BE2C (cell line): ENCODE results near the gene SIX1. TPM values are rescaled to one million over a fixed set of nuclear protein-coding genes. Genes with fewer than 3 reads are reported as not detected.

Experiments
- DNase-seq: peaks from one replicate; pipeline ENCODE4 v3.0.0-alpha.2; 2020
- H3K27me3 ChIP-seq: fragments of 250-450 bp; sonication (Bioruptor Pico); 2 replicates; pipeline ENCODE4 v1.5.1; 2020; ENCODE audit warnings: mild to moderate bottlenecking
- H3K36me3 ChIP-seq: fragments of 250-450 bp; sonication (Bioruptor Pico); 2 replicates; pipeline ENCODE4 v1.5.1; 2020; ENCODE audit warnings: mild to moderate bottlenecking
- H3K4me1 ChIP-seq: fragments of 250-450 bp; sonication (Bioruptor Pico); 2 replicates; pipeline ENCODE4 v1.5.1; 2020
- H3K4me3 ChIP-seq: 2 replicates; pipeline ENCODE4 v1.5.1; 2011; ENCODE audit warnings: low read depth, low read length
- H3K9me3 ChIP-seq: fragments of 250-450 bp; sonication (Bioruptor Pico); 2 replicates; pipeline ENCODE4 v1.5.1; 2020
- CTCF ChIP-seq: IDR thresholded peaks from 2 replicates; pipeline ENCODE4 v1.5.1; 2012; ENCODE audit warnings: mild to moderate bottlenecking, low read depth, low read length
- polyA plus RNA-seq: library from polyadenylated mRNA; unstranded; fragments of >200 nt; gene quantifications from one replicate; pipeline ENCODE4 v1.2.1, GENCODE V29; 2012; ENCODE audit warnings: low read depth, missing spikeins; ENCODE audit not compliant: insufficient read length, insufficient read depth

Gene SIX1
- not detected for polyA plus RNA-seq

GRCh38 chr14:60648934-60649874 lies at the start of gene SIX1:
Gene SIX1, minus strand, starts transcription at chr14:60649477. Its CDS starts 288 bp downstream, at chr14:60649189.
- peak; percentile 84 for DNase-seq
- Histone ChIP-seq H3K9me3 (no peaks in the 10 kb centered on the region), H3K4me1 (no peaks in the 10 kb centered on the region; the same call in 1 of the 2 replicates), H3K36me3 (no peaks in the 10 kb centered on the region), H3K27me3 (peaks cover 100% of the 10 kb centered on the region), H3K4me3 (peak within 1 kb of the TSS; percentile 61)
- no peak for TF ChIP-seq CTCF

- TF ChIP-seq CTCF: no peak
- no peak for DNase-seq
- Histone ChIP-seq H3K4me1 (no peaks in the 10 kb centered on the region), H3K36me3 (no peaks in the 10 kb centered on the region), H3K9me3 (no peaks in the 10 kb centered on the region), H3K4me3 (no peak overlapping the region), H3K27me3 (peaks cover 4% of the 10 kb centered on the region)
Measured at GRCh38 chr14:60695327-60695726, 46.0 kb upstream of the SIX1 start.

GRCh38 chr14:60691383-60692113 lies 42.3 kb upstream of the SIX1 start:
- no peak for DNase-seq
- no peak for TF ChIP-seq CTCF
- H3K4me1 ChIP-seq: no peaks in the 10 kb centered on the region
- H3K27me3 ChIP-seq: peaks cover 4% of the 10 kb centered on the region
- no peaks in the 10 kb centered on the region for H3K36me3 ChIP-seq
- no peak overlapping the region for H3K4me3 ChIP-seq
- no peaks in the 10 kb centered on the region; the same call in 1 of the 2 replicates for H3K9me3 ChIP-seq

GRCh38 chr14:60686865-60687264 lies 37.6 kb upstream of the SIX1 start:
- no peaks in the 10 kb centered on the region for H3K27me3 ChIP-seq
- no peaks in the 10 kb centered on the region for H3K36me3 ChIP-seq
- no peak overlapping the region for H3K4me3 ChIP-seq
- H3K9me3 ChIP-seq: no peaks in the 10 kb centered on the region; the same call in 1 of the 2 replicates
- DNase-seq: no peak
- no peaks in the 10 kb centered on the region for H3K4me1 ChIP-seq
- TF ChIP-seq CTCF: no peak

- Histone ChIP-seq H3K36me3 (no peaks in the 10 kb centered on the region), H3K4me3 (no peak overlapping the region), H3K9me3 (no peaks in the 10 kb centered on the region), H3K4me1 (no peaks in the 10 kb centered on the region), H3K27me3 (no peaks in the 10 kb centered on the region)
- DNase-seq: no peak
- no peak for TF ChIP-seq CTCF
Measured at GRCh38 chr14:60684203-60684602, 34.9 kb upstream of the SIX1 start.

- Histone ChIP-seq H3K27me3 (no peaks in the 10 kb centered on the region), H3K36me3 (no peaks in the 10 kb centered on the region), H3K4me1 (no peaks in the 10 kb centered on the region), H3K9me3 (no peaks in the 10 kb centered on the region), H3K4me3 (no peak overlapping the region)
- DNase-seq: no peak
- TF ChIP-seq CTCF: no peak
Measured at GRCh38 chr14:60681271-60681670, 32.0 kb upstream of the SIX1 start.
